Calu3 (cell line): ENCODE measurements around the gene PAM16. TPM values are rescaled to one million over a fixed set of nuclear protein-coding genes. Genes with fewer than 3 reads are reported as not detected.
A peak's percentile ranks its signal among the peaks of the same experiment; 100 is the strongest.

Experiments
- BruUV-seq: library from RNA; stranded (reverse); fragments of 400-500 nt; replicated peaks from 2 replicates; lab custom pipeline; 2021; lab: Mats Ljungman, UMichigan
- CTCF ChIA-PET: fragments of 300-600 bp; sonication (Branson Sonifier 250); formaldehyde crosslinking; loops from one replicate; lab custom pipeline; 2022; ENCODE audit warnings: antibody characterized with exemption; lab: Charles Lee
- DNase-seq: peaks from one replicate; pipeline ENCODE4 v3.0.0; 2022
- H3K27ac Mint-ChIP-seq: one replicate; pipeline ENCODE4 v1.8.0; 2022; ENCODE audit warnings: mixed read lengths; ENCODE audit not compliant: unreplicated experiment
- H3K27me3 Mint-ChIP-seq: one replicate; pipeline ENCODE4 v1.8.0; 2022; ENCODE audit warnings: mixed read lengths; ENCODE audit not compliant: unreplicated experiment
- H3K36me3 Mint-ChIP-seq: one replicate; pipeline ENCODE4 v1.8.0; 2022; ENCODE audit warnings: mild to moderate bottlenecking, moderate library complexity, mixed read lengths; ENCODE audit not compliant: insufficient read depth, unreplicated experiment
- H3K4me1 Mint-ChIP-seq: one replicate; pipeline ENCODE4 v1.8.0; 2022; ENCODE audit warnings: mild to moderate bottlenecking, low read depth, mixed read lengths; ENCODE audit not compliant: unreplicated experiment
- H3K4me3 Mint-ChIP-seq: one replicate; pipeline ENCODE4 v1.8.0; 2022; ENCODE audit warnings: mild to moderate bottlenecking, low read depth, moderate library complexity, mixed read lengths; ENCODE audit not compliant: unreplicated experiment
- H3K9me3 Mint-ChIP-seq: one replicate; pipeline ENCODE4 v1.8.0; 2022; ENCODE audit warnings: low read depth, mixed read lengths; ENCODE audit not compliant: unreplicated experiment
- intact Hi-C: fragments of 100-400 bp; cut with micrococcal nuclease; formaldehyde crosslinking; loops from one replicate; pipeline ENCODE4 v1.10.0; 2022; ENCODE audit not compliant: unreplicated experiment
- total RNA-seq: library from RNA; stranded (reverse); gene quantifications from 2 replicates; pipeline ENCODE4 v1.2.3, GENCODE V29; 2022
- TF ChIP-seq, protein P1 (sequence below): fragments of 200-600 bp; IDR thresholded peaks from one replicate; pipeline ENCODE4 v1.8.0; 2022; ENCODE audit warnings: antibody characterized with exemption; ENCODE audit not compliant: unreplicated experiment

The PAM16 gene
- total RNA-seq, 1 experiment from 2014 or later = 72.7 TPM

GRCh38 chr16:4378999-4379690 lies 28.0 kb upstream of the PAM16 start:
- peak; percentile 38 for DNase-seq
- no TSS peak for BruUV-seq
- Mint-ChIP-seq H3K27me3 (no peaks in the 10 kb centered on the region), H3K4me1 (peaks cover 45% of the 10 kb centered on the region), H3K27ac (no peak overlapping the region), H3K4me3 (no peak overlapping the region), H3K9me3 (no peaks in the 10 kb centered on the region), H3K36me3 (peaks cover 77% of the 10 kb centered on the region)
- intact Hi-C loops = no loop called here
- CTCF ChIA-PET = interaction anchor here (0.6 to 1.7 kb wide), 5 partner anchors 10 to 183 kb away, joined by 3 to 4 read pairs (median 4); partner anchors contain the start of gene CORO7
- TF ChIP-seq, protein P1, sequence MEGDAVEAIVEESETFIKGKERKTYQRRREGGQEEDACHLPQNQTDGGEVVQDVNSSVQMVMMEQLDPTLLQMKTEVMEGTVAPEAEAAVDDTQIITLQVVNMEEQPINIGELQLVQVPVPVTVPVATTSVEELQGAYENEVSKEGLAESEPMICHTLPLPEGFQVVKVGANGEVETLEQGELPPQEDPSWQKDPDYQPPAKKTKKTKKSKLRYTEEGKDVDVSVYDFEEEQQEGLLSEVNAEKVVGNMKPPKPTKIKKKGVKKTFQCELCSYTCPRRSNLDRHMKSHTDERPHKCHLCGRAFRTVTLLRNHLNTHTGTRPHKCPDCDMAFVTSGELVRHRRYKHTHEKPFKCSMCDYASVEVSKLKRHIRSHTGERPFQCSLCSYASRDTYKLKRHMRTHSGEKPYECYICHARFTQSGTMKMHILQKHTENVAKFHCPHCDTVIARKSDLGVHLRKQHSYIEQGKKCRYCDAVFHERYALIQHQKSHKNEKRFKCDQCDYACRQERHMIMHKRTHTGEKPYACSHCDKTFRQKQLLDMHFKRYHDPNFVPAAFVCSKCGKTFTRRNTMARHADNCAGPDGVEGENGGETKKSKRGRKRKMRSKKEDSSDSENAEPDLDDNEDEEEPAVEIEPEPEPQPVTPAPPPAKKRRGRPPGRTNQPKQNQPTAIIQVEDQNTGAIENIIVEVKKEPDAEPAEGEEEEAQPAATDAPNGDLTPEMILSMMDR = no peak

- DNase-seq = no peak
- intact Hi-C loops = no loop called here
- TF ChIP-seq, protein P1 = no peak
- Mint-ChIP-seq H3K36me3 (peaks cover 77% of the 10 kb centered on the region), H3K9me3 (no peaks in the 10 kb centered on the region), H3K27ac (peak overlapping the region; percentile 73), H3K4me1 (peaks cover 49% of the 10 kb centered on the region), H3K4me3 (peak overlapping the region; percentile 14), H3K27me3 (no peaks in the 10 kb centered on the region)
- no TSS peak for BruUV-seq
- CTCF ChIA-PET = interaction anchor here (0.6 to 1.1 kb wide), 2 partner anchors 9 to 15 kb away, joined by 3 read pairs; no protein-coding TSS in a partner anchor
Observed at GRCh38 chr16:4378161-4378666, 27.1 kb upstream of the PAM16 start.

DNA sequence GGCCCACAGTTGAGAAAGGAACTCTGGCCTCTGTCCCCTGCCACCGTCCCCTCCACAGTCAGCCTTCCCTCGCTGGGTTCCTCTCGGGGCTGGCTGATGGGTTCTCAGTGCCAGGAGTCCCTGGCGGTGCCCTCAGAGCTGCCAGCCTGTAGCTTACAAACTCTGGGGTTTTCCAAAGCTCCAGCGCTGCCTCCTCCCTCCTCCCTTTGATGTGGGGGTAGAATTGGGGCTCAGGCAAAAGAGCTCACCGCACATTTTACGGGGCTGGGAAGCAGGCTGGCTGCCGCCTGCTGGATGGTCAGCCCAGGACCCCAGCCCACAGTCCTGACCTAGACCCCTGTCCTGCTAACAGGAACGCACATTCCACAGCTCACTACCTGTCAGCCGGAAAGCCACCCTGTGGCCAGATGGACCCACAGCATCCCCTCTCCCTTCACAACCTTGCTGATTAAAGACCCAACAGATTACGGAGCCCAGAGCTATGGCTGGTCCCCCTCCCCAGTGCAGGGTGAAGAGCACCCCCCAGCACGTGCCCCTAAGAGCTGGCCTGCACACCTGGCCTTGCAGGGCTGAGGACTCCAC lies 26.5 kb upstream of the PAM16 start:
- Mint-ChIP-seq H3K27ac (peak overlapping the region; percentile 73), H3K4me3 (no peak overlapping the region), H3K9me3 (no peaks in the 10 kb centered on the region), H3K27me3 (no peaks in the 10 kb centered on the region), H3K36me3 (peaks cover 77% of the 10 kb centered on the region), H3K4me1 (peaks cover 49% of the 10 kb centered on the region)
- no TSS peak for BruUV-seq
- DNase-seq = no peak
- TF ChIP-seq, protein P1 = peak; percentile 29
- CTCF ChIA-PET = interaction anchor here (0.6 to 0.8 kb wide), 2 partner anchors 16 to 25 kb away, joined by 3 to 5 read pairs; no protein-coding TSS in a partner anchor
- intact Hi-C loops = no loop called here

DNA sequence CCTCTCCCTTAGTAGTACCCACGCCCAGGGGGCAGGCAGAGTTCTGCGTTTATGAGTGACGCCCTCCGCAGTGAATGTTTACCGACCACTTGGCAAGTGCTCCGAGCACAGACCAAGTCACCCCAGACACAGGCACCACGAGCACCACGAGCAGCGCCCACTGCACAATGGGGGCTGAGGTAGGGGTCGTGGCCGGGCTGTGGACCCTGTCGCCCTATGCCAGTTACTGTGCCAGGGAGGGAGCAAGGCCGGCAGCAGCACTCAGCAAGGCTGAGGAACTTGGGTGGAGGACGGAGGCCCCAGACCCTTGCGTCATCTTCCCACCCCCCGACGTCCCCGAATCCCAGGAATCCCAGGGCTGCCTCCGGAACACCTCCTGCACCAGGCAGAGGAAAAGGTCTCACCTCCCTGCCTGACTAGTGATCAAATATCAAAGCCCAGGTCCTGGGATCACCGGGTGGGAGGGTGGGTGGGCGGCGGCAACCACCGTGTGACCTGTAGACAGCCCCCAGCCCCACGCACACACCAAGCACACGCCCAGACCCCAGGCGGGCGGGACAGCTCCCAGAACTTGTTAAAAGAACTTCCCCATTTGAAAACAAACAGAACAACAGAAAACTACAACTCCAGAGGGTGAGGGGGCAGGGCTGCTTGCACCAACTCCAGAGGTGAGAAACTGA lies 25.9 kb upstream of the PAM16 start:
- Mint-ChIP-seq H3K4me3 (no peak overlapping the region), H3K36me3 (peaks cover 77% of the 10 kb centered on the region), H3K9me3 (no peaks in the 10 kb centered on the region), H3K27me3 (no peaks in the 10 kb centered on the region), H3K27ac (peak overlapping the region; percentile 54), H3K4me1 (peaks cover 49% of the 10 kb centered on the region)
- BruUV-seq = no TSS peak
- CTCF ChIA-PET = interaction anchor here (0.8 to 2.9 kb wide), 2 partner anchors 16 to 26 kb away, joined by 5 to 12 read pairs; no protein-coding TSS in a partner anchor
- TF ChIP-seq, protein P1 = no peak
- intact Hi-C loops = no loop called here
- no peak for DNase-seq
